ENCODE measurements around the gene MLIP. TPM values are rescaled to one million over a fixed set of nuclear protein-coding genes. Genes with fewer than 3 reads are reported as not detected.

MLIP gene
- total RNA-seq, 1 experiment from 2014 or later = not detected

GRCh38 chr6:54310377-54311152, 199.3 kb downstream of the MLIP start:
- in situ Hi-C loops (cut with HindIII; ENCODE audit: low pct_unique_long_range_greater_than_20kb, low sequenced_read_pairs) (no loop called here), intact Hi-C loops (cut with micrococcal nuclease; ENCODE audit: unreplicated experiment) (no loop called here)
- no peaks in the 10 kb centered on the region; the same call in 1 of the 2 replicates for H3K9me3 ChIP-seq (ENCODE audit: control insufficient read depth, insufficient read depth, low read depth, low read length)
- no TSS peak for BruUV-seq (replicated peaks)
- no peak for ATAC-seq
- H3K4me1 ChIP-seq (ENCODE audit: control insufficient read depth, insufficient read depth, low read length) = no peaks in the 10 kb centered on the region
- TF ChIP-seq REST (IDR thresholded peaks at IDR 0.05; ENCODE audit: insufficient read depth in 1 of 2, low read depth in 2 of 2, low read length in 1 of 2) = no peak
- no peak for TF ChIP-seq POLR2AphosphoS5 (IDR thresholded peaks at IDR 0.05; ENCODE audit: low read depth, low read length)
- no peak for TF ChIP-seq CTCF (IDR thresholded peaks at IDR 0.05)
- no peak for TF ChIP-seq SIN3A (IDR thresholded peaks at IDR 0.05; ENCODE audit: borderline replicate concordance, insufficient read depth, low read depth, low read length)
- TF ChIP-seq TCF7L2 (IDR thresholded peaks at IDR 0.05; ENCODE audit: low read depth, low read length) = no peak
- POLR2A ChIA-PET = no interaction called here
- no peak overlapping the region for H3K4me3 ChIP-seq (ENCODE audit: low read depth in 2 of 2, low read length in 2 of 2)
- no peak overlapping the region for H3K27ac ChIP-seq (ENCODE audit: low read length)
- H3K36me3 ChIP-seq (ENCODE audit: control insufficient read depth, insufficient read depth, low read length) = no peaks in the 10 kb centered on the region
- CTCF ChIA-PET = no interaction called here
- no peak for DNase-seq (ENCODE audit: low read depth, low spot score)
- no peaks in the 10 kb centered on the region for H3K27me3 ChIP-seq (ENCODE audit: control insufficient read depth, insufficient read depth, low read length)

GRCh38 chr6:54315656-54316055, 204.4 kb downstream of the MLIP start:
- no peak for ATAC-seq
- in situ Hi-C loops (cut with HindIII; ENCODE audit: low pct_unique_long_range_greater_than_20kb, low sequenced_read_pairs) (no loop called here), intact Hi-C loops (cut with micrococcal nuclease; ENCODE audit: unreplicated experiment) (no loop called here)
- Histone ChIP-seq H3K27me3 (ENCODE audit: control insufficient read depth, insufficient read depth, low read length) (no peaks in the 10 kb centered on the region), H3K36me3 (ENCODE audit: control insufficient read depth, insufficient read depth, low read length) (no peaks in the 10 kb centered on the region), H3K27ac (ENCODE audit: low read length) (no peak overlapping the region), H3K9me3 (ENCODE audit: control insufficient read depth, insufficient read depth, low read depth, low read length) (no peaks in the 10 kb centered on the region; the same call in 1 of the 2 replicates), H3K4me1 (ENCODE audit: control insufficient read depth, insufficient read depth, low read length) (no peaks in the 10 kb centered on the region), H3K4me3 (ENCODE audit: low read depth in 2 of 2, low read length in 2 of 2) (no peak overlapping the region)
- BruUV-seq (replicated peaks) = no TSS peak
- CTCF ChIA-PET = no interaction called here
- no peak for DNase-seq (ENCODE audit: low read depth, low spot score)
- POLR2A ChIA-PET = no interaction called here
- TF ChIP-seq REST (IDR thresholded peaks at IDR 0.05; ENCODE audit: insufficient read depth in 1 of 2, low read depth in 2 of 2, low read length in 1 of 2) = no peak
- TF ChIP-seq TCF7L2 (IDR thresholded peaks at IDR 0.05; ENCODE audit: low read depth, low read length) = no peak
- TF ChIP-seq SIN3A (IDR thresholded peaks at IDR 0.05; ENCODE audit: borderline replicate concordance, insufficient read depth, low read depth, low read length) = no peak
- no peak for TF ChIP-seq CTCF (IDR thresholded peaks at IDR 0.05)
- TF ChIP-seq POLR2AphosphoS5 (IDR thresholded peaks at IDR 0.05; ENCODE audit: low read depth, low read length) = no peak
